Bone marrow (tissue), 2 donors: ENCODE data around the gene CLMP.
A peak's percentile ranks its signal among the peaks of the same experiment; 100 is the strongest.

Experiments used
- DNase-seq, 2 donors: peaks; one replicate each; lab custom pipeline; 2025; lab: John Stamatoyannopoulos, UW

The CLMP gene

GRCh38 chr11:123055191-123055901 is 139.7 kb downstream of the CLMP start:
- no peak for DNase-seq

GRCh38 chr11:123054301-123055065 is 140.6 kb downstream of the CLMP start:
- DNase-seq, result peak in 1 of 2 donors; percentile 50

- DNase-seq, result no peak
Measured at GRCh38 chr11:123052901-123053721, 141.9 kb downstream of the CLMP start.

GRCh38 chr11:123051634-123052033 is 143.4 kb downstream of the CLMP start:
- no peak for DNase-seq

- no peak for DNase-seq
Measured at GRCh38 chr11:123051146-123051545, 143.9 kb downstream of the CLMP start.

- DNase-seq, result no peak
Measured at GRCh38 chr11:123047947-123048293, 147.1 kb downstream of the CLMP start.

- no peak for DNase-seq
Measured at GRCh38 chr11:123047266-123047946, 147.6 kb downstream of the CLMP start.

- no peak for DNase-seq
Measured at GRCh38 chr11:123046473-123047259, 148.4 kb downstream of the CLMP start.

- no peak for DNase-seq
Measured at GRCh38 chr11:123045101-123045500, 149.9 kb downstream of the CLMP start.

- no peak for DNase-seq
Measured at GRCh38 chr11:123041185-123041584, 153.9 kb downstream of the CLMP start.

- DNase-seq, result no peak
Measured at GRCh38 chr11:123040111-123040432, 155.0 kb downstream of the CLMP start.

GRCh38 chr11:123035831-123036230 is 159.2 kb downstream of the CLMP start:
- no peak for DNase-seq

GRCh38 chr11:123034597-123034996 is 160.5 kb downstream of the CLMP start:
- DNase-seq, result no peak

GRCh38 chr11:123033895-123034294 is 161.2 kb downstream of the CLMP start:
- no peak for DNase-seq

GRCh38 chr11:123030517-123030916 is 164.5 kb downstream of the CLMP start:
- no peak for DNase-seq

- peak in 1 of 2 donors; percentile 62 for DNase-seq
Measured at GRCh38 chr11:123020968-123021367, 174.1 kb downstream of the CLMP start.
